Right lobe of liver (tissue), 4 donors: Measurements from ENCODE around the gene SERPINF2.

ENCODE experiments used
- CTCF ChIP-seq, 4 donors: fragments of 200-600 bp in 3 of 4; fragments of 450-650 bp in 1 of 4; IDR thresholded peaks; one replicate each; pipeline versions ENCODE4 v1.5.1 to v1.8.0; 2016 to 2022; ENCODE audit warnings: antibody characterized with exemption in 4 of 4, mild to moderate bottlenecking in 2 of 4
- POLR2A ChIP-seq: fragments of 450-650 bp; IDR thresholded peaks from one replicate; pipeline ENCODE4 v1.6.1; 2017; ENCODE audit warnings: antibody characterized with exemption, mild to moderate bottlenecking
- donor health status: DM: no; HTN: no; CAD: no.
- donor health status: DM: no; HTN: no; CAD: no.
- donor health status: DM: no; HTN: yes; CAD: no.

GRCh38 chr17:1802429-1802828 is 59.8 kb downstream of the SERPINF2 start:
- TF ChIP-seq POLR2A (no peak), CTCF (IDR thresholded peaks at IDR 0.05) (no peak)
